HG03066 (cell line): Measurements from ENCODE around the gene CEACAM18.
"Not testable (repeated sequence)": the region's sequence is repeated elsewhere in the genome, so short reads cannot be mapped to it uniquely, and the experiment has no call there.

Source experiments
- ATAC-seq: cut with Tn5 transposase; IDR thresholded peaks from one replicate; pipeline ENCODE4 v1.9.1; 2021; ENCODE audit warnings: low read depth; ENCODE audit not compliant: unreplicated experiment

Gene CEACAM18

GRCh38 chr19:51478381-51479234 lies at the start of gene CEACAM18:
Gene CEACAM18, plus strand, starts transcription at chr19:51478539.
- ATAC-seq = no peak

GRCh38 chr19:51430221-51430620 lies 48.1 kb upstream of the CEACAM18 start:
- no peak for ATAC-seq

GRCh38 chr19:51431124-51431523 lies 47.2 kb upstream of the CEACAM18 start:
- no peak for ATAC-seq

GRCh38 chr19:51433043-51433442 lies 45.3 kb upstream of the CEACAM18 start:
- no peak for ATAC-seq

- ATAC-seq = no peak
Observed at GRCh38 chr19:51434456-51434855, 43.9 kb upstream of the CEACAM18 start.

- no peak for ATAC-seq
Observed at GRCh38 chr19:51439021-51439465, 39.3 kb upstream of the CEACAM18 start.

- no peak for ATAC-seq
Observed at GRCh38 chr19:51440052-51440451, 38.3 kb upstream of the CEACAM18 start.

- ATAC-seq = no peak
Observed at GRCh38 chr19:51440846-51441409, 37.4 kb upstream of the CEACAM18 start.

GRCh38 chr19:51441410-51442390 lies 36.6 kb upstream of the CEACAM18 start:
- ATAC-seq = peak; percentile 89

GRCh38 chr19:51447510-51447909 lies 30.8 kb upstream of the CEACAM18 start:
- ATAC-seq = not testable (repeated sequence)

GRCh38 chr19:51448011-51448410 lies 30.3 kb upstream of the CEACAM18 start:
- ATAC-seq = no peak

- ATAC-seq = no peak
Observed at GRCh38 chr19:51448411-51449016, 29.8 kb upstream of the CEACAM18 start.

- ATAC-seq = no peak
Observed at GRCh38 chr19:51450730-51451307, 27.5 kb upstream of the CEACAM18 start.

- no peak for ATAC-seq
Observed at GRCh38 chr19:51456541-51457290, 21.6 kb upstream of the CEACAM18 start.

GRCh38 chr19:51457351-51458013 lies 20.9 kb upstream of the CEACAM18 start:
- ATAC-seq = no peak

- no peak for ATAC-seq
Observed at GRCh38 chr19:51458051-51458645, 20.2 kb upstream of the CEACAM18 start, which contains the start of gene SIGLEC8. Gene SIGLEC8, minus strand, starts transcription at chr19:51458454. Its CDS starts 67 bp downstream, at chr19:51458387.

GRCh38 chr19:51458899-51459505 lies 19.3 kb upstream of the CEACAM18 start:
- no peak for ATAC-seq
